B cell (primary cell): ENCODE data around the gene LUC7L. TPM values are rescaled to one million over a fixed set of nuclear protein-coding genes. Genes with fewer than 3 reads are reported as not detected.

Source experiments
- ATAC-seq: fragments of 200-7000 bp; cut with Tn5 transposase; one replicate; pipeline ENCODE4 v1.10.0; 2021; ENCODE audit warnings: low read depth, mild to moderate bottlenecking, moderate number of reproducible peaks, moderate library complexity
- CTCF ChIA-PET: fragments of 350-600 bp; sonication (Branson Sonifier 250); formaldehyde crosslinking; loops from one replicate; lab custom pipeline; 2021; ENCODE audit warnings: antibody characterized with exemption, inconsistent platforms; lab: Charles Lee
- POLR2A ChIA-PET: fragments of 350-600 bp; sonication (Branson Sonifier 250); formaldehyde crosslinking; loops from one replicate; lab custom pipeline; 2021; ENCODE audit warnings: antibody characterized with exemption; lab: Charles Lee
- DNase-seq: peaks from one replicate; pipeline ENCODE4 v3.0.0; 2013
- H2AFZ ChIP-seq: 2 replicates; pipeline ENCODE4 v1.6.1; 2012; ENCODE audit warnings: mild to moderate bottlenecking, low read depth, low read length; ENCODE audit not compliant: insufficient read depth, poor library complexity, severe bottlenecking
- H3K27ac ChIP-seq, 2 donors: 1 replicate in 1 of 2; 2 replicates in 1 of 2; pipeline ENCODE4 v1.5.1; 2012 to 2013; ENCODE audit warnings: low read length in 2 of 2, mild to moderate bottlenecking in 2 of 2, moderate library complexity in 1 of 2
- H3K27me3 ChIP-seq, 4 experiments: fragments of 200-600 bp in 1 of 4; sonication (generic) in 1 of 4; replicated peaks in 1 of 4; 1 replicate in 2 of 4; 2 replicates in 2 of 4; pipeline versions ENCODE4 v1.6.1 to v1.7.0; 2013 to 2016; ENCODE audit warnings: low read length in 3 of 4, mild to moderate bottlenecking in 2 of 4, mixed read lengths in 1 of 4, moderate library complexity in 1 of 4; ENCODE audit not compliant: insufficient read depth in 4 of 4, control insufficient read depth in 3 of 4; ENCODE audit errors: control extremely low read depth in 1 of 4
- H3K36me3 ChIP-seq, 2 experiments: replicated peaks in 1 of 2; 1 replicate in 1 of 2; 2 replicates in 1 of 2; pipeline versions ENCODE4 v1.6.1 to v1.7.1; 2013; ENCODE audit warnings: low read length in 1 of 2; ENCODE audit not compliant: insufficient read depth in 2 of 2, control insufficient read depth in 1 of 2; ENCODE audit errors: control extremely low read depth in 1 of 2, extremely low read depth in 1 of 2
- H3K4me1 ChIP-seq, 2 donors: fragments of 200-600 bp in 1 of 2; sonication (generic) in 1 of 2; 1 replicate in 1 of 2; 2 replicates in 1 of 2; pipeline versions ENCODE4 v1.5.1 to v1.6.1; 2013 to 2017; ENCODE audit warnings: low read length in 2 of 2; ENCODE audit not compliant: control insufficient read depth in 2 of 2, insufficient read depth in 2 of 2
- H3K4me2 ChIP-seq: replicated peaks from 2 replicates; pipeline ENCODE3; 2012; ENCODE audit warnings: mild to moderate bottlenecking, low read depth, low read length; ENCODE audit not compliant: poor library complexity, severe bottlenecking
- H3K4me3 ChIP-seq, 5 experiments: fragments of 200-600 bp in 1 of 5; sonication (generic) in 1 of 5; 1 replicate in 3 of 5; 2 replicates in 2 of 5; pipeline versions ENCODE4 v1.5.1 to v1.7.0; 2011 to 2016; ENCODE audit warnings: low read length in 4 of 5, mild to moderate bottlenecking in 4 of 5, low read depth in 2 of 5, control low read depth in 1 of 5, moderate library complexity in 1 of 5; ENCODE audit not compliant: insufficient read depth in 1 of 5; ENCODE audit errors: control extremely low read depth in 1 of 5, extremely low read depth in 1 of 5
- H3K79me2 ChIP-seq: fragments of 200-600 bp; sonication (generic); one replicate; pipeline ENCODE4 v1.6.0; 2016; ENCODE audit warnings: low read length; ENCODE audit not compliant: control insufficient read depth, insufficient read depth
- H3K9ac ChIP-seq: fragments of 200-600 bp; sonication (generic); 2 replicates; pipeline ENCODE4 v1.6.1; 2017; ENCODE audit warnings: mild to moderate bottlenecking, low read length, moderate library complexity
- H3K9me3 ChIP-seq, 3 donors: one replicate each; pipeline versions ENCODE4 v1.6.1 to v1.7.1; 2013; ENCODE audit warnings: low read length in 2 of 3; ENCODE audit not compliant: control insufficient read depth in 2 of 3, insufficient read depth in 1 of 3; ENCODE audit errors: control extremely low read depth in 1 of 3
- H4K20me1 ChIP-seq: 2 replicates; pipeline ENCODE4 v1.6.0; 2012; ENCODE audit warnings: mild to moderate bottlenecking, low read length; ENCODE audit not compliant: insufficient read depth, control insufficient read depth, poor library complexity, severe bottlenecking
- H3K27ac Mint-ChIP-seq: one replicate; pipeline ENCODE4 v1.8.0; 2021; ENCODE audit warnings: mixed read lengths
- H3K27me3 Mint-ChIP-seq: one replicate; pipeline ENCODE4 v1.8.0; 2021; ENCODE audit warnings: mixed read lengths
- H3K4me1 Mint-ChIP-seq: one replicate; pipeline ENCODE4 v1.8.0; 2021; ENCODE audit warnings: mixed read lengths
- H3K4me3 Mint-ChIP-seq: one replicate; pipeline ENCODE4 v1.8.0; 2021; ENCODE audit warnings: mixed read lengths
- H3K9me3 Mint-ChIP-seq: one replicate; pipeline ENCODE4 v1.8.0; 2022; ENCODE audit warnings: mixed read lengths; ENCODE audit not compliant: insufficient read depth
- EZH2 ChIP-seq: IDR thresholded peaks from 2 replicates; pipeline ENCODE4 v1.6.1; 2012; ENCODE audit warnings: borderline replicate concordance, low read depth, mild to moderate bottlenecking, moderate library complexity, low read length; ENCODE audit not compliant: insufficient read depth, poor library complexity, severe bottlenecking
- WGBS: methylation state at CpG from one replicate; pipeline ENCODE4 v1.1.5; 2013; ENCODE audit warnings: missing lambda C conversion rate; ENCODE audit not compliant: insufficient coverage; 5-methylcytosine and 5-hydroxymethylcytosine counted together
- intact Hi-C: fragments of 100-400 bp; cut with micrococcal nuclease; formaldehyde crosslinking; loops from one replicate; pipeline ENCODE4 v1.10.0; 2022
- polyA plus RNA-seq: library from polyadenylated mRNA; depleted of rRNA; stranded (reverse); fragments of >200 nt; gene quantifications from 2 replicates; pipeline ENCODE4 v1.2.3, GENCODE V29; 2012
- total RNA-seq, 2 donors: library from RNA; stranded (reverse); fragments of 120-200 nt in 1 of 2; gene quantifications; 1 replicate in 1 of 2; 2 replicates in 1 of 2; pipeline versions ENCODE4 v1.2.3 to v1.2.4, GENCODE V29; 2013 to 2022
- TF ChIP-seq, protein P1 (sequence below): fragments of 200-600 bp; IDR thresholded peaks from one replicate; pipeline ENCODE4 v1.8.0; 2022; ENCODE audit warnings: antibody characterized with exemption, mild to moderate bottlenecking

LUC7L gene
- total and polyA plus RNA-seq, 2 donors (not counting 1 experiment from before 2014, with no cell fraction given) = 148 to 181 TPM

DNA sequence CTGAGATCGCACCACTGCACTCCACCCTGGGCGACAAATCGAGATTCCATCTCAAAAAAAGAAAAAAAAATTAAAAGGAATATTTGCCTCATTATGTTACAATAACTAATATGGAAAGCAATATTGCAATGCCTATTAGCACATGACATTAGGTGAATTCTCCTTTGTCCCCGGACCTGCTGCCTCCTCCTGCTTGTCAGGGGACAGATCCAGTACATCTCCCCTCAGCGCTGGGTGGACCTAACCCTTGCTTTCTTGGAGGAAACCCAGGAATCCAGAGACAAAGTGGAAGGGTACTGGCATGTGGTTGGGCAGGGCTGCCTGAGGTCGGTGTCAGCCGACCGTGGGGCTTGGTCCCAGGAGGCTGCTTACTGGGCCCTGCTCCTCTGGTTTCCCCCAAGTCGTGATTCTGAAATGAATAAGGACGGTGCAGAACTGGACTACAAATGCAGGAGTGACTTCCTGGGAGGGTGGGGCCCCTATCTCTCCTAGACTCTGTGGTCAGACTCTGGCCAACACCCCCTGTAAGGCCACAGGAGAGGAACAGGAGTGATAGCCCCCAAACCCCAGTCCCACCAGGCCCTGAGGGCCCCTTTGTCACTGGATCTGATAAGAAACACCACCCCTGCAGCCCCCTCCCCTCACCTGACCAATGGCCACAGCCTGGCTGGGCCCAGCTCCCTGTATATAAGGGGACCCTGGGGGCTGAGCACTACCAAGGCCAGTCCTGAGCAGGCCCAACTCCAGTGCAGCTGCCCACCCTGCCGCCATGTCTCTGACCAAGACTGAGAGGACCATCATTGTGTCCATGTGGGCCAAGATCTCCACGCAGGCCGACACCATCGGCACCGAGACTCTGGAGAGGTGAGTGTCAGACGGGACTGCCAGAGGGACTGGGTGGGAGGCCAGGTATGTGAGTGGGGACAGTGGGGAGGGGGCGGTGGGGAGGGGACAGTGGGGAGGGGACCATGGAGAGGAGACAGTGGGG lies 76.8 kb downstream of the LUC7L start, which contains the start of gene HBZ:
TSS of gene HBZ (plus strand) at position 504 of the 988 bp plus-strand sequence. CDS start at position 770, 266 bp downstream.
- Mint-ChIP-seq H3K4me1 (peaks cover 9% of the 10 kb centered on the region), H3K27ac (peak within 1 kb of the TSS; percentile 70), H3K9me3 (no peaks in the 10 kb centered on the region), H3K4me3 (peak within 1 kb of the TSS; percentile 46), H3K27me3 (peaks cover 29% of the 10 kb centered on the region)
- Histone ChIP-seq H3K9me3 (peaks cover 0 to 8% (median 0%) of the 10 kb centered on the region in 3 donors), H3K79me2 (no peaks in the 10 kb centered on the region), H3K27ac (no peak within 1 kb of the TSS), H3K4me2 (no peak within 1 kb of the TSS), H3K4me3 (no peak within 1 kb of the TSS), H3K4me1 (peaks cover 8% of the 10 kb centered on the region in 2 donors), H4K20me1 (no peaks in the 10 kb centered on the region), H2AFZ (no peak within 1 kb of the TSS), H3K9ac (no peak within 1 kb of the TSS), H3K36me3 (no peaks in the 10 kb centered on the region), H3K27me3 (peaks cover 0 to 34% (median 14%) of the 10 kb centered on the region in 4 experiments)
- intact Hi-C loops = loop anchor here (1.0 kb wide), 1 partner anchor 10 kb away; no protein-coding TSS in a partner anchor
- ATAC-seq = no peak
- WGBS = 67% methylated on average over 7 of the region's 17 CpGs
- TF ChIP-seq, protein P1, sequence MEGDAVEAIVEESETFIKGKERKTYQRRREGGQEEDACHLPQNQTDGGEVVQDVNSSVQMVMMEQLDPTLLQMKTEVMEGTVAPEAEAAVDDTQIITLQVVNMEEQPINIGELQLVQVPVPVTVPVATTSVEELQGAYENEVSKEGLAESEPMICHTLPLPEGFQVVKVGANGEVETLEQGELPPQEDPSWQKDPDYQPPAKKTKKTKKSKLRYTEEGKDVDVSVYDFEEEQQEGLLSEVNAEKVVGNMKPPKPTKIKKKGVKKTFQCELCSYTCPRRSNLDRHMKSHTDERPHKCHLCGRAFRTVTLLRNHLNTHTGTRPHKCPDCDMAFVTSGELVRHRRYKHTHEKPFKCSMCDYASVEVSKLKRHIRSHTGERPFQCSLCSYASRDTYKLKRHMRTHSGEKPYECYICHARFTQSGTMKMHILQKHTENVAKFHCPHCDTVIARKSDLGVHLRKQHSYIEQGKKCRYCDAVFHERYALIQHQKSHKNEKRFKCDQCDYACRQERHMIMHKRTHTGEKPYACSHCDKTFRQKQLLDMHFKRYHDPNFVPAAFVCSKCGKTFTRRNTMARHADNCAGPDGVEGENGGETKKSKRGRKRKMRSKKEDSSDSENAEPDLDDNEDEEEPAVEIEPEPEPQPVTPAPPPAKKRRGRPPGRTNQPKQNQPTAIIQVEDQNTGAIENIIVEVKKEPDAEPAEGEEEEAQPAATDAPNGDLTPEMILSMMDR = no peak
- no peak for TF ChIP-seq EZH2
- POLR2A ChIA-PET = no interaction called here
- CTCF ChIA-PET = no interaction called here
- no peak for DNase-seq
